Activated CD4-positive, alpha-beta T cell treated with anti-CD3 and anti-CD28 coated beads for 36 hours (primary cell): ENCODE measurements around the gene SDHA. TPM values are rescaled to one million over a fixed set of nuclear protein-coding genes. Genes with fewer than 3 reads are reported as not detected.
"Not testable (repeated sequence)": the region's sequence is repeated elsewhere in the genome, so short reads cannot be mapped to it uniquely, and the experiment has no call there.

Source experiments
- ATAC-seq: fragments of 200-7000 bp; cut with Tn5 transposase; one replicate; pipeline ENCODE4 v1.10.0; 2021; ENCODE audit warnings: mild to moderate bottlenecking, moderate library complexity
- CTCF ChIA-PET: fragments of 350-600 bp; sonication (Branson Sonifier 250); formaldehyde crosslinking; loops from one replicate; lab custom pipeline; 2021; ENCODE audit warnings: antibody characterized with exemption; lab: Charles Lee
- POLR2A ChIA-PET: fragments of 350-600 bp; sonication (Branson Sonifier 250); formaldehyde crosslinking; loops from one replicate; lab custom pipeline; 2021; ENCODE audit warnings: antibody characterized with exemption, inconsistent platforms; lab: Charles Lee
- DNase-seq: peaks from one replicate; pipeline ENCODE4 v3.0.0-alpha.2; 2020
- H3K27ac Mint-ChIP-seq: one replicate; pipeline ENCODE4 v1.8.0; 2021; ENCODE audit warnings: mixed read lengths
- H3K27me3 Mint-ChIP-seq: one replicate; pipeline ENCODE4 v1.8.0; 2021; ENCODE audit warnings: mixed read lengths
- H3K36me3 Mint-ChIP-seq: one replicate; pipeline ENCODE4 v1.8.0; 2021; ENCODE audit warnings: low read depth, mixed read lengths
- H3K4me1 Mint-ChIP-seq: one replicate; pipeline ENCODE4 v1.8.0; 2021; ENCODE audit warnings: mixed read lengths
- H3K4me3 Mint-ChIP-seq: one replicate; pipeline ENCODE4 v1.8.0; 2021; ENCODE audit warnings: mild to moderate bottlenecking, moderate library complexity, mixed read lengths
- H3K9me3 Mint-ChIP-seq: one replicate; pipeline ENCODE4 v1.8.0; 2021; ENCODE audit warnings: low read depth, mixed read lengths
- intact Hi-C, 2 experiments: fragments of 100-400 bp; cut with DNase I in 1 of 2; cut with micrococcal nuclease in 1 of 2; formaldehyde crosslinking; loops; one replicate each; pipeline versions ENCODE4 v1.14.2 to v1.15.1; 2022 to 2024; cut with DNase I, micrococcal nuclease
- total RNA-seq, 2 experiments: library from RNA; stranded (reverse); gene quantifications; one replicate each; pipeline ENCODE4 v1.2.3, GENCODE V29; 2021

Gene SDHA
- total RNA-seq, 2 experiments from 2014 or later, result 104 to 121 TPM

DNA sequence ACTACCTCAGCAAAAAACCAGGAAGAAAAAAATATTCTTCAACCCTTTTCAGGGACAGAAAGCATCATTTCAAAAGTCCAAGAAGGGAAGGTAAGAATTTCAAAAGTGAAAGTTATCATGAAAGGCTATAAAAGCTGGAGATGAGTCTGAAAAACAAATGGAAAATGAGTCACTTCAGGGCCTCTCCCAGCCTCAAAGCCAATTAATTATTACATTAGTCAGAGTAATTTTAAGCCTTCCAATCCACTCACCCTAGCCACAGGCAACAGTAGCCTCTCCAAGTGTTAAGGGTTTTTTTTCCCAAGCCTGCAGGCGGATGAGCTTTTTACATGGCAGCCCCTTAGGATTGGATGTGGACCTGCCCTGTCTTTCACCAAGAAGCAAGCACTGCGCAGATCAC, 2.9 kb upstream of the SDHA start:
- POLR2A ChIA-PET, DNase-seq, H3K9me3 Mint-ChIP-seq, H3K27me3 Mint-ChIP-seq, CTCF ChIA-PET: not testable (repeated sequence)
- peak; percentile 35 for ATAC-seq
- Mint-ChIP-seq H3K36me3 (peaks cover 21% of the 10 kb centered on the region), H3K4me3 (peak overlapping the region; percentile 48), H3K4me1 (peaks cover 39% of the 10 kb centered on the region), H3K27ac (peak overlapping the region; percentile 90)
- intact Hi-C loops, result loop anchor here in 1 of 2 experiments (5.0 to 10.0 kb wide), 5 partner anchors 160 to 1587 kb away; partner anchors contain the start of genes BRD9, LPCAT1, NDUFS6 and TRIP13

DNA sequence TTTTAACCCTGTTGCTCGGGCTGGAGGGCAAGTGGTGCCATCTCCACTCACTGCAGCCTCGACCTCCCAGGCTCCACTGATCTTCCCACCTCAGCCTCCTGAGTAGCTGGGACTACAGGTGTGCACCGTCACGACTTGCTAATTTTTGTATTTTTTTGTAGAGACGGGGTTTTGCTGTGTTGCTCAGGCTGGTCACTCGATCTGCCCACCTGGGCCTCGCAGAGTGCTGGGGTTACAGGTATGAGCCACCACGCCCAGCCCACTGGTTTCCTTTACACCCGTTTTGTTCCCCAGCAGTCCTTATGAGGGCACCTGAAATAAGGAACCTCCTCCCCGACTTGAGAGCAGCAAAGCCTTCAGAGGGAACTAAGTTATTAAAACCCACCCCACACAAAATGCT, 2.0 kb upstream of the SDHA start:
- Mint-ChIP-seq H3K27ac (peak overlapping the region; percentile 37), H3K4me3 (peak overlapping the region; percentile 48), H3K36me3 (peaks cover 24% of the 10 kb centered on the region), H3K4me1 (peaks cover 42% of the 10 kb centered on the region)
- intact Hi-C loops, result loop anchor here (2.0 to 10.0 kb wide), 6 partner anchors 27 to 1586 kb away; partner anchors contain the start of genes BRD9 (in 1 of the 2), LPCAT1 (in 1 of the 2), NDUFS6 (in 1 of the 2) and TRIP13 (in 1 of the 2)
- ATAC-seq, H3K27me3 Mint-ChIP-seq, H3K9me3 Mint-ChIP-seq, DNase-seq, CTCF ChIA-PET, POLR2A ChIA-PET: not testable (repeated sequence)

DNA sequence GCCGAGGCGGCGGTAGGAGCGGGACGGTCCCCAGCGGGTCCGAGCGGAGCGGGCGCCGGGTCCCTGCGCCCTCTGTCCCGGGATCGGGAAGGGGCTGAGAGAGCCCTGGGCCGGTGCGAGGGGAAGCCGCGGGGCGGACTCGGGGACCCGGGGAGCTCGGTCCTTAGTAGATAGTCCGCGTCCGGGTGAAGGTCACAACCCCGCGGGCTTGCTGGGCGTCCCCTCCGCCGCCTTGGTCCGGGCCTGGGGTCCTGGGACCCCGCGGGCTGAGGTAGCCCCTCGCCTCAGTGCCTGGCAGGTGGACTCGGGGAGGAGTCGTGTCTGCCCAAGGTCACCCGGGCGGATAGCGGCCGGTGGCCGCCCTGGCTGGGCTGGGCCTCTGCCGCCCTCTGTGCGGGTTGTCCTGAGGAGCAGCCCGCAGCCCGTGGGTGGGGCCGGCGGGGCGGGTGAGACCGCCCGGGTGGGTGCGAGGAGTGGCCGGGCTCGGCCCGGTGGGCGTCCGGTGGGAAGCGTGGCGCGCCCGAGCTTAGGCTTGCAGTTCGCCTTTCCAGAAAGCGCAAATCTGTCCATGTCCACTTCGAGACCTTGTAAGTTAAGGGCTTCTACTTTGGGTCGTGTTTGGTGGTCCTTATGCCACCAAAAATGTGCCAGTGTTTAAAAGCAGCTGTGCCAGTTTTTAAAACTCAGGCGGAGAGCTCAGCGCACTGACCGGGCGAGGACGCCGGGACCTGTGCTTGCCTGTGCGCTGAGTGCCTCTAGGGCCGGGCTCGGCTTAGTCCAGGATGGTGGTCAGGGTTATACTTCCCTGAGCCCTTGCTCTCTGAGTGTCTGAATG, 554 bp downstream of the SDHA start:
- peak; percentile 38 for DNase-seq
- ChIA-PET POLR2A (interaction anchor here (1.0 to 1.1 kb wide), 2 partner anchors 28 to 30 kb away, joined by 3 read pairs; partner anchors contain the start of gene LRRC14B), CTCF (interaction anchor here (0.7 to 3.1 kb wide), 4 partner anchors 28 to 103 kb away, joined by 3 to 12 read pairs (median 4); partner anchors contain the start of genes AHRR and LRRC14B)
- intact Hi-C loops, result loop anchor here (1.0 to 10.0 kb wide), 10 partner anchors 30 to 1584 kb away; partner anchors contain the start of genes PDCD6 (in 2 of the 2), BRD9 (in 1 of the 2), CEP72 (in 1 of the 2) and LPCAT1 (in 1 of the 2)
- H3K4me3 Mint-ChIP-seq, result peak overlapping the region; percentile 94
- H3K9me3 Mint-ChIP-seq, result no peaks in the 10 kb centered on the region
- no peaks in the 10 kb centered on the region for H3K27me3 Mint-ChIP-seq
- peak; percentile 13 for ATAC-seq
- peaks cover 62% of the 10 kb centered on the region for H3K4me1 Mint-ChIP-seq
- H3K27ac Mint-ChIP-seq, result peak overlapping the region; percentile 89
- peaks cover 23% of the 10 kb centered on the region for H3K36me3 Mint-ChIP-seq

DNA sequence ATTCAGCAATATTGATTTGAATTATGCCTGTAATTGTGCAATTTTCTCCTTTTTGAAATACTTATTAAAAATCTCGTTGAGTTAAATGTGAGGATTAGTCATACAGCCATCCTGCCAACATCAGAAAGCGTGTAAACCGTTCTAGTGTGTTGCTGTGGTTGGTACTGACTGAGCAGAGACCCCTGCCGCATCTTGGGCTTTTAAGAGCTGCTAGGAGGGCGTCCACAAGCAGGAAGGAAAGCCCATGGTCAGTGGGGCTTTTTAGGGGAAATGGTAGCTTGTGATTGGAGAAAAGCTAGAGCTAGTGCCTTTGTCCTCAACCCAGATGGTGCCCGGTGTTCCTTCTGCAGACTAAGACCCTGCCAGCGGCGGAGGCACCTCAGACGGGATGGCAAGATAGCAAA, 1.3 kb downstream of the SDHA start:
- Mint-ChIP-seq H3K4me3 (peak overlapping the region; percentile 94), H3K4me1 (peaks cover 54% of the 10 kb centered on the region)

DNA sequence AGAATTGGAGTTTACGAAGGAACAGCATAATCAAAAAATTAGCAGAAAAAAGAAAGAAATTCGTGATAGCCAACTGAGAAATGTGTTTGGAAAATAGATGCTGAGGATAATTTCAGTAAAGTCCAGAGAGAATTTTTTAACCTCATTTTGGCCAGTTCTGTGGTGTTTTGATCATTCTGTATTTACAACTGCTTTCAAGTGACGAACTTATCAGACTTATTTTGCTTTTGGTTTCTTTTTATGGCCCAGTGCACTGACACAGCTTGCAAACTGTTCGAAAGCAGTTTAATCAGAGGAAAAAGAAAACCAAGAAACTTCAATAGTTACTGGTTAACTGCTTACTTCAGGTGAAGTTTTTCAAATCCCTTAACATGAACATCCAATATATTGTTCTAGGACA, 1.9 kb downstream of the SDHA start:
- DNase-seq (no peak), ATAC-seq (peak; percentile 11)
- peak overlapping the region; percentile 89 for H3K27ac Mint-ChIP-seq
- H3K36me3 Mint-ChIP-seq, result peaks cover 16% of the 10 kb centered on the region
- H3K27me3 Mint-ChIP-seq, result no peaks in the 10 kb centered on the region
- H3K4me3 Mint-ChIP-seq, result peak overlapping the region; percentile 94
- POLR2A ChIA-PET, result interaction anchor here (0.7 kb wide), 1 partner anchor 32 kb away, joined by 3 read pairs; no protein-coding TSS in a partner anchor
- no peaks in the 10 kb centered on the region for H3K9me3 Mint-ChIP-seq
- CTCF ChIA-PET, result interaction anchor here (0.7 to 3.1 kb wide), 2 partner anchors 32 to 663 kb away, joined by 3 to 12 read pairs; no protein-coding TSS in a partner anchor
- H3K4me1 Mint-ChIP-seq, result peaks cover 48% of the 10 kb centered on the region
- intact Hi-C loops, result loop anchor here (2.0 to 10.0 kb wide), 10 partner anchors 31 to 1582 kb away; partner anchors contain the start of genes BRD9 (in 1 of the 2), CEP72 (in 1 of the 2), LPCAT1 (in 1 of the 2) and NDUFS6 (in 1 of the 2)

More for the DNA sequence above, 1.3 kb downstream of the SDHA start:
- intact Hi-C loops, result loop anchor here (2.0 to 10.0 kb wide), 9 partner anchors 31 to 1583 kb away; partner anchors contain the start of genes BRD9 (in 1 of the 2), CEP72 (in 1 of the 2), LPCAT1 (in 1 of the 2) and NDUFS6 (in 1 of the 2)
- DNase-seq (peak; percentile 37), ATAC-seq (peak; percentile 21)
- Mint-ChIP-seq H3K27me3 (no peaks in the 10 kb centered on the region), H3K27ac (peak overlapping the region; percentile 89), H3K36me3 (peaks cover 16% of the 10 kb centered on the region), H3K9me3 (no peaks in the 10 kb centered on the region)
- ChIA-PET CTCF (interaction anchor here (1.5 to 3.1 kb wide), 2 partner anchors 28 to 31 kb away, joined by 3 to 12 read pairs; partner anchors contain the start of gene LRRC14B), POLR2A (interaction anchor here (0.7 to 1.1 kb wide), 2 partner anchors 28 to 31 kb away, joined by 3 read pairs; partner anchors contain the start of gene LRRC14B)

GRCh38 chr5:222951-223715, 5.0 kb downstream of the SDHA start:
- H3K9me3 Mint-ChIP-seq, DNase-seq, ATAC-seq, POLR2A ChIA-PET, H3K27me3 Mint-ChIP-seq, H3K4me3 Mint-ChIP-seq: not testable (repeated sequence)
- H3K36me3 Mint-ChIP-seq, result peaks cover 28% of the 10 kb centered on the region
- CTCF ChIA-PET, result interaction anchor here (1.1 kb wide), 1 partner anchor 13 kb away, joined by 4 read pairs; no protein-coding TSS in a partner anchor
- intact Hi-C loops, result loop anchor here in 1 of 2 experiments (5.0 kb wide), 1 partner anchor 109 kb away; no protein-coding TSS in a partner anchor
- peaks cover 32% of the 10 kb centered on the region for H3K4me1 Mint-ChIP-seq
- H3K27ac Mint-ChIP-seq, result peak overlapping the region; percentile 69

DNA sequence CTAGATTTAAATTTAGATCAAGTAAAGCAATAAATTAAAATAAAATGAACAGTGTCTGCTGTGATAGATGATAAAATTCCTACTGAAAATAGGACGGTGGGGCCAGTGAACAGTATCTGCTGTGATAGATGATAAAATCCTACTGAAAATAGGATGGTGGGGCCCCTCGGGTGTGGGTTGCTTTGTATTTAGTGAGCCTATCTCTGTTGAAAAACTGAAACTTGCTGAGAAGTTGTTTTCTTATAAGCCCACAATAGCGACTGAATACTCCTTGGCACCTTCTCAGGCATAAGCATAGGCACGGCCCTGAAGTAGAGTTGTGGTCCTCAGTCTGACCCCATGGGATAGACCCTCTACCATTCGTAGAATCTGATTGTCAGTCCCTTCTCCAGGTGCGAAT, 5.7 kb downstream of the SDHA start:
- Mint-ChIP-seq H3K4me1 (peaks cover 32% of the 10 kb centered on the region), H3K36me3 (peaks cover 28% of the 10 kb centered on the region), H3K27ac (no peak overlapping the region), H3K27me3 (no peaks in the 10 kb centered on the region), H3K4me3 (no peak overlapping the region), H3K9me3 (no peaks in the 10 kb centered on the region)
- DNase-seq (no peak), ATAC-seq (no peak)
- ChIA-PET POLR2A (no interaction called here), CTCF (no interaction called here)
- intact Hi-C loops, result loop anchor here in 1 of 2 experiments (5.0 kb wide), 1 partner anchor 109 kb away; no protein-coding TSS in a partner anchor

DNA sequence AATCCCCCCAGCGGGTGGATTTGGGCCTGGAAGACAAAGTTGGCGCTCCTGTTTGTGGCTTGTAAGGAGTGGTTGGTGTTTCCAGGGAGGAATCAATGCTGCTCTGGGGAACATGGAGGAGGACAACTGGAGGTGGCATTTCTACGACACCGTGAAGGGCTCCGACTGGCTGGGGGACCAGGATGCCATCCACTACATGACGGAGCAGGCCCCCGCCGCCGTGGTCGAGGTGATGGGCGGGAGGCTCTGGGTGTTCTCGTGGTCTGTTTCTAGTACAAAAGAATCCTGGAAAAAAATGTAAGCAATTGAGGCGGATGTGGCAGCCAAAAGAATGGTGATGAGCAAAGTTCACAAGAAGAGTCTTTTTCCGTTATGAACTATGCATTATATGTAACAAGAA, 7.2 kb downstream of the SDHA start:
- CTCF ChIA-PET, result interaction anchor here (0.5 kb wide), 1 partner anchor 241 kb away, joined by 3 read pairs; no protein-coding TSS in a partner anchor
- H3K27ac Mint-ChIP-seq, result peak overlapping the region; percentile 27
- intact Hi-C loops, result no loop called here
- H3K36me3 Mint-ChIP-seq, result peaks cover 34% of the 10 kb centered on the region
- no peak overlapping the region for H3K4me3 Mint-ChIP-seq
- no peaks in the 10 kb centered on the region for H3K27me3 Mint-ChIP-seq
- H3K4me1 Mint-ChIP-seq, result peaks cover 28% of the 10 kb centered on the region
- DNase-seq, result no peak
- POLR2A ChIA-PET, result no interaction called here
- no peaks in the 10 kb centered on the region for H3K9me3 Mint-ChIP-seq
- ATAC-seq, result no peak

DNA sequence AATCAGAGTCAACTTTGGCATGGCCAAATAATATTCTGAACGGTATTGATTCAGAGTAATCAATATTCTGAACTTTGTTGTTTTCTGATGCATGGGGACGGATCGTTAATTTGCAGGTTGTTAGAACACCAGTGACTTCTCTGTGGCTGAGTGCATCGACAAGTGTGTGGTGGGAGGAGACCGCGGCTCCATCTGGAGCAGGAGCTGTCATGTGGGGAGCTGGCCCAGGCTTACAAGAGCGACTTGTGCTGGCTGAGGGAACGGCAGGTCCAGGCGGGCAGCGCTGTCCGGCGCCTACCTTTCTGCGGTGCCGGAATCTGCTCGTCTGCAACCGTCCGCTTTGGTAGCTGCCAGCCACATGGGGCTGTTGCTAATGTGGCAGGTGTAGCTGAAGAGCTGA, 9.3 kb downstream of the SDHA start:
- CTCF ChIA-PET, H3K27ac Mint-ChIP-seq, H3K4me3 Mint-ChIP-seq, ATAC-seq, intact Hi-C loops, DNase-seq, H3K9me3 Mint-ChIP-seq, POLR2A ChIA-PET, H3K27me3 Mint-ChIP-seq: not testable (repeated sequence)
- Mint-ChIP-seq H3K36me3 (peaks cover 40% of the 10 kb centered on the region), H3K4me1 (peaks cover 16% of the 10 kb centered on the region)

DNA sequence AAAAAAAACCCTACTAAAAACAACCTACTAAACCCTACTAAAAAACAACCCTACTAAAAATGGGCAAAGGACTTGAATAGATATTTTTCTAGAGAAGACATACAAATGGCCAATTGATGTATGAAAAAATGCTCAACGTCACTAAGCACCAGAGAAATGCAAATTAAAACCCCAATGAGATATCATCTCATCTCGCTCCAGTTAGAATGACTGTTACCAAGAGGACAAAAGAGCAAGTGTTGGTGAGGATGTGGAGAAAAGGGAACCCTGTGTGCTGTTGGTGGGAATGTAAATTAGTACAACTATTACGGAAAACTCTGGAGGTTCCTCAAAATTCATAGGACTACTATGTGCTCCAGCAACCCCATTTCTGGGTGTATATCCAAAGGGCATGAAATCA, 10.8 kb downstream of the SDHA start:
- CTCF ChIA-PET, result no interaction called here
- H3K4me3 Mint-ChIP-seq, result no peak overlapping the region
- peaks cover 5% of the 10 kb centered on the region for H3K4me1 Mint-ChIP-seq
- no peak overlapping the region for H3K27ac Mint-ChIP-seq
- no peaks in the 10 kb centered on the region for H3K9me3 Mint-ChIP-seq
- POLR2A ChIA-PET, result no interaction called here
- intact Hi-C loops, result no loop called here
- H3K27me3 Mint-ChIP-seq, result no peaks in the 10 kb centered on the region
- DNase-seq (no peak), ATAC-seq (no peak)
- peaks cover 49% of the 10 kb centered on the region for H3K36me3 Mint-ChIP-seq
